ENCODE measurements around the gene CACNA1I. TPM values are rescaled to one million over a fixed set of nuclear protein-coding genes. Genes with fewer than 3 reads are reported as not detected.

The CACNA1I gene
- total RNA-seq, 6 experiments from 2014 or later, result 0.06 TPM; not detected in 5

DNA sequence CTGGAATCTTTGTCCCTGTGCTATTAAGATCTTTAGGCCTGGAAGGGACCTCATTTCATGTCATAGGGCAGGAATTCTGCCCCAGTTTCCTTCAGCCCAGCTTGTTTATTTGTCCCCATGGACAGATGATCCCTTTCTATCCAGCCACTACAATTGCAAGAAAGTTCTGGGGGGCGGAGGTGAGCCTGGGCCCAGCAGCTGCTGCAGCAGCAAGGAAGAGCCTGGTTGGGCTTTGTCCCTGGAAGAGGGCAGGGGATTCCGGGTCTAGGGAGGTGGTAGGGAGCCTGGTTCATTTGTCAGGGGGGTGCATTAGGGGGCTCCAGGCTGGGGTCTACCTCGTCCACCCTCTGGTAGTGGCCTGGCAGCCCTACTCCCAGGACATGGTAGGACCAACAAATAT is 16.4 kb upstream of the CACNA1I start:
- Histone ChIP-seq H3K36me3 (no peaks in the 10 kb centered on the region), H3K9me3 (no peaks in the 10 kb centered on the region), H3K4me1 (peaks cover 0 to 5% (median 0%) of the 10 kb centered on the region in 4 donors), H3K4me3 (no peak overlapping the region), H3K27me3 (peaks cover 5 to 7% of the 10 kb centered on the region in 2 donors), H3K27ac (no peak overlapping the region)
- intact Hi-C loops (cut with DNase I), result no loop called here
- no peak for ATAC-seq
- TF ChIP-seq CTCF (IDR thresholded peaks at IDR 0.05), result no peak
- no peak for TF ChIP-seq POLR2A (IDR thresholded peaks at IDR 0.05)
- 17% methylated on average over 1 of the region's 3 CpGs for WGBS (ENCODE audit: insufficient coverage, low coverage, low lambda C conversion rate, missing lambda C conversion rate)
- no peak for DNase-seq

DNA sequence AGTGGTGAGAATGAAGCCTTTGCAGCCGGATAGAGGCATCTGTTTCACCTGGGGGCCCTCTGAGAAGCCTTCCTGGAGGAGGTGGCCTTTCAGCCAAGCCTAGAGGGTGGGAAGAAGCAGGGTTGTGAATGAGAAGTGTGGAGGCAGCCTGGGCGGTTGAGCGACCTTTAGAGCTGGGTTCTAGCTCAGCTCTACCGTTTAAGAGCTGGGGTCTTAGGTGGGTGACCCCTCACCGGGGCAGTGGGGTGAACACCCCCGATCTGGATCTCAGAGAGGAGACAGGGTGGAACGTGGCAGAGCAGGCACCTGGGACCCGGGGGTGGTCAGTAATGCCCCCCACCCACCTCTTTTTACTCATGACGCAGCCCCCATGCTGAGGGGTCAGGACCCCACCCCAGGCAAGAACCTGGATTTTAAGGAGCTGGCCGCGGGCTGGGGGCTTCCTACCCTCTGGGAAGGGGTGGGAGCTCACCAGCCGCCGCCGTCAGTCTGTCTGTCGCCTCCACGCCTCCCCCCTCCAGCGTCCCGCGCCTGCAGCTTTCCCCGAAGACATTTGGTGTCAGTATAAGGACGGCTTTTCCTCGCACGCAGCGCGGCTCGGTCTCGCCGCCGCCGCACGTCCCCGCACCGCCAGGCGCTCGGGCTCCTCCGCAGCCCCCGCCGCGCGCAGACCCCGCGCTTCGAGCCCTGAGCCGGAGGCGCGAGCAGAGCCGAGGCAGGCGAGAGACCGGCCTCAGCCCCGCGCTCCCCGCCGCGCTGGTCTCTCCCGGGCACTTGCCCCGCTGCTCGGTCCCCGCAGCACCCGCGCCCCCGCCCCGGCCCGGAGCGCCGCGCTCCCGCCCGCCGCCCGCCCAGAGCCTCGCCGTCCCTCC is 13.3 kb upstream of the CACNA1I start:
- ATAC-seq (no peak), DNase-seq (no peak)
- Histone ChIP-seq H3K36me3 (no peaks in the 10 kb centered on the region), H3K9me3 (no peaks in the 10 kb centered on the region), H3K4me1 (peaks cover 0 to 5% (median 0%) of the 10 kb centered on the region in 4 donors), H3K27ac (no peak overlapping the region), H3K4me3 (no peak overlapping the region), H3K27me3 (peaks cover 5 to 7% of the 10 kb centered on the region in 2 donors)
- WGBS (ENCODE audit: insufficient coverage, low coverage, low lambda C conversion rate, missing lambda C conversion rate), result 14% methylated on average over 8 of the region's 72 CpGs
- intact Hi-C loops (cut with DNase I), result no loop called here
- TF ChIP-seq POLR2A (IDR thresholded peaks at IDR 0.05) (no peak), CTCF (IDR thresholded peaks at IDR 0.05) (no peak)

- peaks cover 5 to 7% of the 10 kb centered on the region in 2 donors for H3K27me3 ChIP-seq
- no peak for ATAC-seq
- no peak overlapping the region for H3K4me3 ChIP-seq
- no peak for DNase-seq
- H3K27ac ChIP-seq, result no peak overlapping the region
- intact Hi-C loops (cut with DNase I), result no loop called here
- H3K9me3 ChIP-seq, result no peaks in the 10 kb centered on the region
- TF ChIP-seq POLR2A (IDR thresholded peaks at IDR 0.05) (no peak), CTCF (IDR thresholded peaks at IDR 0.05) (no peak)
- 8% methylated on average over 27 of the region's 34 CpGs for WGBS (ENCODE audit: insufficient coverage, low coverage, low lambda C conversion rate, missing lambda C conversion rate)
- H3K4me1 ChIP-seq, result peaks cover 0 to 5% (median 0%) of the 10 kb centered on the region in 4 donors
- no peaks in the 10 kb centered on the region for H3K36me3 ChIP-seq
Measured at GRCh38 chr22:39558254-39558727, 12.3 kb upstream of the CACNA1I start.

- DNase-seq, result no peak
- Histone ChIP-seq H3K9me3 (no peaks in the 10 kb centered on the region), H3K4me1 (peaks cover 0 to 5% (median 0%) of the 10 kb centered on the region in 4 donors), H3K36me3 (no peaks in the 10 kb centered on the region), H3K4me3 (no peak overlapping the region), H3K27ac (no peak overlapping the region), H3K27me3 (peaks cover 5 to 7% of the 10 kb centered on the region in 2 donors)
- intact Hi-C loops (cut with DNase I), result no loop called here
- no CpG with 5 or more reads among the region's 14 CpGs for WGBS (ENCODE audit: insufficient coverage, low coverage, low lambda C conversion rate, missing lambda C conversion rate)
- ATAC-seq, result no peak
- no peak for TF ChIP-seq POLR2A (IDR thresholded peaks at IDR 0.05)
- no peak for TF ChIP-seq CTCF (IDR thresholded peaks at IDR 0.05)
Measured at GRCh38 chr22:39558950-39559349, 11.6 kb upstream of the CACNA1I start.
